Amniotic epithelial cell (primary cell): ENCODE results near the gene MED20.

Experiments
- DNase-seq: peaks from one replicate; pipeline ENCODE4 v3.0.0-alpha.2; 2010; ENCODE audit warnings: low read depth

MED20 gene

GRCh38 chr6:41914343-41914742, 6.6 kb downstream of the MED20 start:
- DNase-seq = no peak

- no peak for DNase-seq
Observed at GRCh38 chr6:41909727-41910126, 11.2 kb downstream of the MED20 start.

GRCh38 chr6:41901882-41902519, 18.9 kb downstream of the MED20 start:
- peak; percentile 49 for DNase-seq

DNA sequence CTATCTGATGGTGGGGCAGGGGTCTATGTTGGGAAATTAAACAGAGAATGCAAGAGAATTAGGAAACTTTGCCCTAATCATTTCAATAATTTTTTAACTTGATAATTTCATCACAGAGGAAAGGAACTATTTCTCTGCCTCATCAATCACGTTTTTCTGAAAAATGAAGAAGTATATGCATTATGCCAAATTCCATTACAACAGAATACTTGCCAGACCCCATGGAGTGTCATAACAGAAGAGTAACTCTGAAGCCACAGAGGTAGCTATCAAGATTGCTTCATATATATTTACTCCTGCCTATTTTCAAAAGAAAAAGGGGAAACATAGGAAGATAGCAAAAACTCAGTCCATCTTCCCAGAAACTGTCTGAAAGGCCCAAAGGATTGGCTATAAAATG, 20.1 kb downstream of the MED20 start:
- no peak for DNase-seq

GRCh38 chr6:41896281-41896680, 24.7 kb downstream of the MED20 start:
- DNase-seq = no peak

DNA sequence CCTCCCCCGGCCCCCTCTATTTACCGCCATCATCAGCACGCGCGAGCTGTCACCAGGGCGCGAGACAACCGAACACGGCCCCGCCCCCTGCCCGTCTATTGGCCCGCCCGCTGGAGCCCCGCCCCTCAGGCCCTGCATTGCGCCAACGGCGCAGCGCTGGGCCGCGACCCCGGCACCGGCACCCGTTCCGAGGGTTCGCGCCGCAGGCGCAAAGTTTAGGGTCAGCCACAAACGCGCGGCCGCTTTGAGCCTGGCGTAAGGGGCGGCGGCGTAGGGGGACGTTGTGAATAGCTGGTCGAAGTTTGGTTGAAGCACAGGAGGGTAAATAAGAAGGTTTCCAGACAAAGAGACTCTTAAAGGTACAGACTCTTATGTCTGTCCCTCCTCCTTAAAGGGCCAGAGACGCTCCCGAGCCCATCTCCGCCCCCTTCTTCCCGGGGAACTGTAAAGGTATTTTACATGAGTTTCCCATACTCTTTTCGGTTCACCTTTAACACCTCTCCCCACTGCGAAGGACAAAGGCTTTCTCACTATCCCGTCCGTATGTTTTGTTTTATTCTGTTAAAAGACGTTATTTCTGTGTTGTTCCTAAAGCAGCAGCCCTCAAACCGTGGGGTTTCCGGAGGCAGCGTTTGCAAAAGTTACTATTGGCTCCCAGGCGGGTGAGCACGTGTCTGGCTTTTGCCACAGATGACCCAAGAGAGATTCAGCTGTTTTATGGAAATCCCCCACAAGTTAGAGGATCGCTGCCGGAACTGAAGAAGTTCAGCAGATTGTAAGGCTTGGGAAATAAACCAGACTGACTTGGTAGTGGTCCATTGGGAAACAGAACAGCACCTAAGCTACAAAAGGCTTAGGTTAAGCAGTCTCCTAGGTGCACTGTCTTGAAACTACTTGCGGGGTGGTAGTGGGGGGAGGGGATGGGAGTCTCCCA, 25.4 kb downstream of the MED20 start, which contains the start of gene USP49:
Gene USP49 (minus strand): TSS at position 76 of the 934 bp plus-strand sequence. CDS start 88,392 bp downstream, outside the sequence.
- DNase-seq = peak; percentile 95

DNA sequence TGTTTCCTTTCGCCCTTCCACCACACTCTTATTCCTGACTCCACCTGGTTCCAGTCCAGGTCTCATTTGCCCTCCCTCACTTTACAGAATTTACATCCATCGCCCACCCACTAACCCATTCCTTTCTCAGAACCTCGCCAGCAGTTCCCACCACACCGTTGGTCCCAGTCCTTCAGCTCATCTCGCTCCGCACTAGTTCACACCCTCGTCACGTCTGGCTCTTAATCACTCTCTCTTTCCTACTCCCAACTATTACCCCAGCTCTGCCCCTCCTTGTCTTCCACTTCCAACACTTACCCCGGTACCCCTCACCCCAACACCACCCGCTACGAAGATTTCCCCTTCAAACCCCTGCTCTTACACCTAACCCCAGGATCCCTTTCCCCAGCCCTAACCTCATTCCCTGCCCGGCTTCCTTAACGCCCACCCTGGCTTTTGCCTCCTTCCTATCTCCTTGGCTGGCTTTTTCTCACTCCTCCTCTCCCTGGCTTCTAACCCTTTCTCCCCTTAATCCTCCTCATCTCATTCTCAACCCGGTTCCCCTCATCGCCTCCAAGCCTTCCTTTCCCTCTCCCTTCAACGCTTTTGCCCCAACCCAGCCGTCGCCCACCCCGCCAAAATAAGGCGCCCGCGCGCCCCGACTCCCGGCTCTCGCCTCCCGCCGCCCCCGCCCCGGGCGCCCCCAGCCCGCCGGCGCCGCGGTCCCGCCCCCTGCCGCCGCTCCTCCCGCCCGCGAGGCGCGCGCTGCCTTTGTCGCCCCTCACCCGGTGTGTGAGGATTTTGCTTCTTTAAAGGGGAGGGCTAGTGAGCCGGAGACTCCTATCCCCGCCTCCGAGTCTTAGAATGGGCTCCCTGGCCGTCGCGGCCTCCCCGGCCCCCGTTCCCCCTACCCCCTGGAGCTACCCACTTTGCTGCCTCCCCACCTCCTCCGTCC, 26.3 kb downstream of the MED20 start:
- no peak for DNase-seq

DNA sequence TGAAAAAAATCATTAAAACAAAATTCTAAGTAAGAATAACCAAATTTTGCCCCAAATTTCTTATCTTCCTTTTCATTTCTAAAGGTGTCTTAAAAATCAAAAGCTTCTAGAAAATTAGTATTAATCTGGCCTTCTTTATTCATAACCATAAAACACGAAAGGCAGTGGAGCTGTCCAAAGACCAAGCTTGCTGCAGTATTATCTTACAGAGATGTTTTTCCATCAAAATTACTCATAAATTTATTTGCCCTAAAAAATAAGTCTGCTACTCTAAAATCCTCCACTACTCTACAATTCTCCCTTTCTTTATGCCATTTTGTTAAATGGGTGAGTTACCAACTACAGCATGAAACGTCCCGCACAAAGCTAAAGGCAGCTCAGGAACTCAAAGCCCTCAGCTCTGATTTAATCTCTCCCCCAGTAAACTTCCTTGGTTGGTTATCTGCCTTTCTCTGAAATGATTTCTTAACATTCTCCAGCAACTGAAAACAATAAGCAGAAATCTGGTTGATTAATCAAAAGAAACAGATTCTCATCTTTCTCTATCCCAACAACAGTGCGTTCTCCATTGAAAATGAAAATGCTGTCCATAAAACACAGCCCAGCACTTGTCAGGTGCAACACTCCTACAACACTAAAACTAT, 27.9 kb downstream of the MED20 start:
- no peak for DNase-seq

GRCh38 chr6:41887331-41887751, 33.6 kb downstream of the MED20 start:
- no peak for DNase-seq

- DNase-seq = no peak
Observed at GRCh38 chr6:41885930-41886329, 35.0 kb downstream of the MED20 start.

DNA sequence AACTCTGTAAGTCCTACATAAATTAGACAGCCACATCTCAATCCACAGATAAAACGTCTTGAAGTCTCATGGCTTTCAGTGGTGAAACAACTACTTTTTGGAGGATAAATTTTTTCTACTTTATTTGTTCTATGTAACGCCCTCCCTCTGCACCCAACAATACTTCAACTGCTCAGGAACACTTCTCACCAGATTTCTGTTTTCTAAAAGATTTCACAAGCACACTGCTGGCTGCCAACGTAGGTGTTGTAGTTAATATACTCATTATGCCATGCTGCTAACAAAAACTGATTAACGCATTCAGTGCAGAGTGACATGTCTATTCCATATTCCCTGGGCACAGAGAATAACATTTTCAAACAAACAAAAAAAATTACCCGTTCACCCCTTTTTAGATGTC, 36.0 kb downstream of the MED20 start:
- DNase-seq = no peak

- DNase-seq = no peak
Observed at GRCh38 chr6:41881506-41881905, 39.4 kb downstream of the MED20 start.

GRCh38 chr6:41878961-41879405, 42.0 kb downstream of the MED20 start:
- peak; percentile 67 for DNase-seq

DNA sequence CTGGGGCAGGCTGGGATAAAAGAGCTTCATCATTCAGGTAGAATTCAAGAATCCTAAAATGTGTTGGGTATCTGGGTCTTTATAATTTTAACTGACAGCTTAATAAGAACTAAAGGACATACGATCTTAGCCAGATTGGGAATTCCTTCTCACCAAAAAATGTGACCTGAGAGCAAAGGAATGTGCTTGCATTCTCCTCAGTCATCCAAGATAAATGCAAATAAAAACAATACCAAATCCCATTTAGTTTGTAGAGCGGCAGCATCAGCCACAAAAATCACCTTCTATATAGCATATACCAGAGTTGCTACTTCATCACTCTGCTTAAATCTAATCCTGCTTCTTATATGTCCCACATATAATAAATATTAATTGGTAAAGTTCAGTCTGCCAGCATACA, 42.7 kb downstream of the MED20 start:
- peak; percentile 47 for DNase-seq

DNA sequence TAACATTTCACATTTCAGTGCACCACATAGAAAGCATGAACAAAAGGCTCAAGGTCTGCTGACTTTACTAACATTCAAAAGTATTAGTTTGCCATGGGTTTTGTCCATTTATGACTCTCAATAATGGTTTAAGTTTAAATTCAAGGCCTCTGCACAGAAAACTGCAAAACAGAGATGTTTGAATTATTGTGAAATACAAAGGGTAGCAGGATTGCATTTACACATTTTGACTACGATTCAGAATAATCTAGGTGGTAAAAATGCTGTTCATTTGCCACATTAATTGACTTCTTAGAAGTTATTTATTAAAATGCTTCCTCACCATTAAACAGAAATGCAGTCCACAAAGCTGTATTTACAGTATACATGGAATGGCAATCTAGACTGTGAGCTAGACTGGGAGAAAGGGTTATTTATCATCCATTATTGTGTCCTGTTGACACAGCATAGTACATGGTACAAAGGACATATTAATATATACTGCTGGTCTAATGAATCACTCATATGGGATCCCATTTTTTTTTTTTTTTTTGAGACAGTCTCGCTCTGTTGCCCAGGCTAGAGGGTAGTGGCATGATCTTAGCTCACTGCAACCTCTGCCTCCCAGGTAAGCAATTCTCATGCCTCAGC, 43.8 kb downstream of the MED20 start:
- DNase-seq = no peak

GRCh38 chr6:41874741-41875140, 46.2 kb downstream of the MED20 start:
- no peak for DNase-seq

DNA sequence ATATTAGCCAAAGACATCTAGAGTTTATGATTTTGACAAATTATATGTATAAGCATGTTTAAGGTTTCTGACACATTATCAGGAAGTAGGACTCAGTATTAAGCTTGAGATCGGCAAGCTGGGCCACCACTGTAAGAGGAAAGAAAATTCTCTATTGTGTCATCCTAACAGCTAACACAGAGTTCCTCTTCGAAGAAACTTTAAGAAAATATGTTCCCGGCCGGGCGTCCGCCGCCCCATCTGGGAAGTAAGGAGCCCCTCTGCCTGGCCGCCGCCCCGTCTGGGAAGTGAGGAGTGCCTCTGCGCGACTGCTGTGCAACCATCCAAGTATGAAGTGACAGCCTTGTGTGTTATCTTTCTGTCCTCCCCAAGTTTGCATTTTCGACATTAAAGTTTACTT, 48.8 kb downstream of the MED20 start:
- DNase-seq = no peak

DNA sequence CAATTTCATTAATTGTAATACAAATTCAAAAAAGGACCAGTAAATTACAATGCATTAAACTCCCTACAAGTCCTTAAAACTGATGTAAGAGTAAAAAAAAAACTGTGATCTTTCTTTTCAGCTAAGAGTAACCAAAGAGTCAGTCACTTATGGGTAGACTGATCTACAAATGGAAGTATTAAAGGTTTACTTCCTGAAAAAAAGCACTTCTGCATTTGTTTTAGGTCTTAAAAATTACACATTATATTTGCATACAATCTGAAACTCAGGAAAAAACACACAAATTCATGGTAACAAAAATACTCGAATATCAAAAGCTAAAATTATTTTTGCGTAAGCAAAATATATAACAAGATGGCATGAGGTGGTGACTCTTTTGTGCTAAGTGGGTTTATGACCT, 49.2 kb downstream of the MED20 start:
- DNase-seq = no peak

DNA sequence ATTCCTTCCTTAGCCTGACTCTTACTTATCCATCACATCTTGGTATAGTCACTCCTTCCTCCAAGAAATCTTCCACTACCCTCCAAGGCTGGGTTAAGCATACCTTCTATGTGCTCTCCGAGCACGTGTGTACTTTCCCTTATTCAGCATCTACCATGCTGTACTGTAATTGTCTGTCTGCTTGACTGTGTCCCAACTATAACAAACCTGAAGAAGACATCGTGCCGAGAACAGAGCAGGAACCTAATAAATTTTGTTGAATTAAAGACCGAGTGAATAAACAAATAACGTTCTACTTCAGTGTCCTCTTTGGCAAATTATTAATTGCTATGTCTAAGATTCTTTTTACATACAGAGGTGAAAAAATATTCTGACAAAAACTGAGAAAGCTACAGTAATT, 61.6 kb downstream of the MED20 start:
- DNase-seq = no peak

DNA sequence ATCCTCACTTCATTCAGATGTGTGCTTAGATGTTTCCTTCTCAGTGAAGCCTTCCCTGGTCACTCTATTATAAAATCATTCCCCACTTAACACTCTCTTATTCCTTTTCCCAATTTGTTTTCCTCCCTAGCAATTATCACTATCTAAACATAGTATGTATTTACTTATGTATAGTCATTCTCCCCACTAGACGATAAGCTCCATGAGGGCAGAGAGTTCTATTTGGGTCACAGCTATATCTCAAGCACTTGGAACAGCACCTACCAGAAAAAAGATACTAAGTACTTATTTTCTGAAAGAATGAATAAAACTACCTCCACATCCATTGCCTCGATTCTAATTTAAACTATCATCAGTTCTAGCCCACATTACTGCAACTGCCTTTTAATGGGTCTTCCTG, 62.2 kb downstream of the MED20 start:
- no peak for DNase-seq
